DOHH2 (cell line): ENCODE data around the gene ANKMY1.

Experiments used
- H3F3A ChIP-seq: fragments of 200-600 bp; sonication (generic), shearing (Covaris generic); 2 replicates; pipeline ENCODE4 v1.6.0; 2016; ENCODE audit warnings: antibody characterized with exemption, mild to moderate bottlenecking; ENCODE audit not compliant: control insufficient read depth, insufficient read depth
- H3K27ac ChIP-seq: fragments of 200-600 bp; sonication (generic); 2 replicates; pipeline ENCODE4 v1.5.1; 2014; ENCODE audit warnings: low read depth, mild to moderate bottlenecking, low read length, moderate library complexity
- H3K27me3 ChIP-seq: fragments of 200-600 bp; sonication (generic); 2 replicates; pipeline ENCODE4 v1.6.1; 2014; ENCODE audit warnings: mild to moderate bottlenecking, low read length, mixed read lengths; ENCODE audit not compliant: control insufficient read depth
- H3K36me3 ChIP-seq: fragments of 200-600 bp; sonication (generic); 2 replicates; pipeline ENCODE4 v1.6.1; 2014; ENCODE audit warnings: mild to moderate bottlenecking, low read length, moderate library complexity, mixed read lengths; ENCODE audit not compliant: control insufficient read depth
- H3K4me1 ChIP-seq: fragments of 200-600 bp; sonication (generic); 2 replicates; pipeline ENCODE4 v1.6.1; 2014; ENCODE audit warnings: mild to moderate bottlenecking, low read length, mixed read lengths; ENCODE audit not compliant: control insufficient read depth
- H3K4me2 ChIP-seq: fragments of 200-600 bp; sonication (generic); 2 replicates; pipeline ENCODE4 v1.6.0; 2014; ENCODE audit warnings: mild to moderate bottlenecking, low read length, moderate library complexity
- H3K4me3 ChIP-seq: fragments of 200-600 bp; sonication (generic); 2 replicates; pipeline ENCODE4 v1.5.1; 2014; ENCODE audit warnings: mild to moderate bottlenecking, low read length, mixed read lengths
- H3K79me2 ChIP-seq: fragments of 200-600 bp; sonication (generic); 2 replicates; pipeline ENCODE4 v1.6.1; 2014; ENCODE audit warnings: mild to moderate bottlenecking, low read length, mixed read lengths; ENCODE audit not compliant: control insufficient read depth
- H3K9me2 ChIP-seq: fragments of 200-600 bp; sonication (generic); replicated peaks from 2 replicates; pipeline ENCODE4 v1.6.1; 2014; ENCODE audit warnings: mild to moderate bottlenecking, low read length, mixed read lengths; ENCODE audit not compliant: control insufficient read depth
- H3K9me3 ChIP-seq: fragments of 200-600 bp; sonication (generic); 2 replicates; pipeline ENCODE4 v1.6.1; 2014; ENCODE audit warnings: antibody characterized with exemption, low read length, mixed read lengths; ENCODE audit not compliant: control insufficient read depth, insufficient read depth
- H4K20me1 ChIP-seq: fragments of 200-600 bp; sonication (generic); 2 replicates; pipeline ENCODE4 v1.6.0; 2014; ENCODE audit warnings: low read depth, mild to moderate bottlenecking, antibody characterized with exemption, low read length, moderate library complexity; ENCODE audit not compliant: control insufficient read depth, insufficient read depth
- EZH2phosphoT487 ChIP-seq: fragments of 200-600 bp; sonication (generic); IDR thresholded peaks from 2 replicates; pipeline ENCODE4 v1.6.1; 2017; ENCODE audit warnings: borderline replicate concordance, mild to moderate bottlenecking, antibody characterized with exemption, low read length, moderate library complexity, mixed read lengths
- TF ChIP-seq, protein P1 (sequence below): fragments of 200-600 bp; sonication (generic); IDR thresholded peaks from one replicate; pipeline ENCODE4 v1.5.1; 2014; ENCODE audit warnings: antibody characterized with exemption, mild to moderate bottlenecking, low read depth, low read length; ENCODE audit not compliant: poor library complexity, severe bottlenecking

The ANKMY1 gene

DNA sequence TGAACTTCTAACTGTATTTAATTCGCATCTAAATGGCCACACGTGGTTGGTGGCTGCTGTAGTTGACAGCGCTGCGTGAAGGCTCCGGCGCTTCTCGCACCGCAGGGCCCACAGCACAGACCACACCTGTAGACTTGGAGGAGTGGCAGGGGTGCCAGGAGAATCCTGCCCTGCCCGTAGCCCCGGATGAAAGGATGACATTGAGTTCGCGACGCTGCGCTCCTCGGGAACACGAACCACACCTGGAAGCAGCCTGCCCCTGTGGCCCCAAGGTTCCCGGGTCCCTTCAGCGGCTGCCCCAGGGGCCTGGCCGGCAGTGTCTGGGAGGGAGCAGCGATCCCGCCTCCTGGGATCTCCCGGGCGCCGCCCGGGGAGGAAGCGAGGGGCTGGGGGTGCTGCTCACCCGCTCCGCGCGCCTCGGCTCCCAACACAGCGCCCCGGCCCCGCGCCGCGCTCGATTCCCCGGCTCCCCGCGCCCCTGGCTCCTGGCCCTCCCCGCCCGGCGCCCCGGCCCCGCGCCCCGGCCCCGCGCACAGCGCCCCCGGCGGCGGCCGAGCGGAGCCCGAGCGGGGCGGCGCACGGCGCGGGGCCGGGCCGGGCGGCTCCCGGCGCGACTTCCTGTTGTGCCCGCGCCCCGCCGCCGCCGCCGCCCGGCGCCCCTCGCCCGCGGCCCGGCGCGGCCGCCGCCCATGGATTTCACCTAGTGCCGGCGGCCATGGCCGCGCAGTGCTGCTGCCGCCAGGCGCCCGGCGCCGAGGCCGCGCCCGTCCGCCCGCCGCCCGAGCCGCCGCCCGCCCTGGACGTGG, 10.3 kb upstream of the ANKMY1 start, which contains the start of gene RNPEPL1:
Gene RNPEPL1 (plus strand): TSS at position 613 of the 806 bp plus-strand sequence. CDS start 103 bp downstream, at position 716.
- peaks cover 53% of the 10 kb centered on the region for H3K4me1 ChIP-seq
- peak within 1 kb of the TSS; percentile 78 for H3K27ac ChIP-seq

DNA sequence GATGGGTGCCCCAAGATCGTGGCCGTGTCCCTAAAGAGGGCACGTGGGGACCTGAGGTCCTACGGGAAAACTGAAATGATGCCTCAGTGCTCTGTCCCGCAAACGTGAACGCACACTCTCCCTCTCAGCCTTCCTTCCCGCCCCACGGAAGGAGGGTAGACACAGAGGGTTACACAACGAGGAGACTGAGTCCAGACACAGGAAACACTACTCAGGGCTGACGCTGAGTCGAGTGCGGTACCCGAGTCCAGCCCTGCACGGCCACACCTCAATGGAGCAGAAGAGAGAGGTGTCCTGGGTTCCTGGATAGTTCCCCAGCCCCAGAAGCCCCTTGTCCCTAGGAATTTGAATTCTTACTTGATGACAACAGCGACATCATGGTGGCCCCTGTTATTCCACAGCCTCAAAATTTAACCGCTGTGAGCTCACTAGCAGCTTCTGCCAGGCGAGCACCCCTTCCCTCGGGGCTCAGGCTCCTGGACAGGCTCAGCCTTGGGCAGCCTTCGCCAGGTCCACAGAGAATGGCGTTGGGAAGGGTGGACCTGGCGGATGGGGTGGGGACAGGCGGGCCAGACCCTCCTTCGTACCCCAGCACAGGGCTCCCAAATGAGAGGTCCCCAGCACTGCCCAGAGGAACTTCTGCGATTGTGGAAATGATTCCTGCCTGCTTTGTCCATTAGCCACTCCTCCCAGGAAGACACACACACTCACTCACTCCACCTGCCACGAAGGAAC, 9.5 kb upstream of the ANKMY1 start:
- Histone ChIP-seq H3K4me2 (peak overlapping the region; percentile 100), H3K9me3 (no peaks in the 10 kb centered on the region), H3K4me1 (peaks cover 60% of the 10 kb centered on the region), H3K27ac (peak overlapping the region; percentile 78), H3K36me3 (peaks cover 34% of the 10 kb centered on the region), H3F3A (peaks cover 19% of the 10 kb centered on the region), H3K27me3 (no peaks in the 10 kb centered on the region), H4K20me1 (peaks cover 5% of the 10 kb centered on the region), H3K4me3 (peak overlapping the region; percentile 89), H3K9me2 (no peaks in the 10 kb centered on the region), H3K79me2 (peaks cover 86% of the 10 kb centered on the region)
- no peak for TF ChIP-seq EZH2phosphoT487
- TF ChIP-seq, protein P1, sequence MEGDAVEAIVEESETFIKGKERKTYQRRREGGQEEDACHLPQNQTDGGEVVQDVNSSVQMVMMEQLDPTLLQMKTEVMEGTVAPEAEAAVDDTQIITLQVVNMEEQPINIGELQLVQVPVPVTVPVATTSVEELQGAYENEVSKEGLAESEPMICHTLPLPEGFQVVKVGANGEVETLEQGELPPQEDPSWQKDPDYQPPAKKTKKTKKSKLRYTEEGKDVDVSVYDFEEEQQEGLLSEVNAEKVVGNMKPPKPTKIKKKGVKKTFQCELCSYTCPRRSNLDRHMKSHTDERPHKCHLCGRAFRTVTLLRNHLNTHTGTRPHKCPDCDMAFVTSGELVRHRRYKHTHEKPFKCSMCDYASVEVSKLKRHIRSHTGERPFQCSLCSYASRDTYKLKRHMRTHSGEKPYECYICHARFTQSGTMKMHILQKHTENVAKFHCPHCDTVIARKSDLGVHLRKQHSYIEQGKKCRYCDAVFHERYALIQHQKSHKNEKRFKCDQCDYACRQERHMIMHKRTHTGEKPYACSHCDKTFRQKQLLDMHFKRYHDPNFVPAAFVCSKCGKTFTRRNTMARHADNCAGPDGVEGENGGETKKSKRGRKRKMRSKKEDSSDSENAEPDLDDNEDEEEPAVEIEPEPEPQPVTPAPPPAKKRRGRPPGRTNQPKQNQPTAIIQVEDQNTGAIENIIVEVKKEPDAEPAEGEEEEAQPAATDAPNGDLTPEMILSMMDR, result no peak

More for the DNA sequence above, 10.3 kb upstream of the ANKMY1 start, which contains the start of gene RNPEPL1:
- Histone ChIP-seq H3F3A (peaks cover 19% of the 10 kb centered on the region), H3K27me3 (no peaks in the 10 kb centered on the region), H3K79me2 (peaks cover 79% of the 10 kb centered on the region), H3K9me3 (no peaks in the 10 kb centered on the region), H3K9me2 (no peaks in the 10 kb centered on the region), H4K20me1 (peaks cover 5% of the 10 kb centered on the region), H3K36me3 (peaks cover 26% of the 10 kb centered on the region), H3K4me3 (peak within 1 kb of the TSS; percentile 97), H3K4me2 (peak within 1 kb of the TSS; percentile 100)
- TF ChIP-seq, protein P1, result peak; percentile 15
- no peak for TF ChIP-seq EZH2phosphoT487

DNA sequence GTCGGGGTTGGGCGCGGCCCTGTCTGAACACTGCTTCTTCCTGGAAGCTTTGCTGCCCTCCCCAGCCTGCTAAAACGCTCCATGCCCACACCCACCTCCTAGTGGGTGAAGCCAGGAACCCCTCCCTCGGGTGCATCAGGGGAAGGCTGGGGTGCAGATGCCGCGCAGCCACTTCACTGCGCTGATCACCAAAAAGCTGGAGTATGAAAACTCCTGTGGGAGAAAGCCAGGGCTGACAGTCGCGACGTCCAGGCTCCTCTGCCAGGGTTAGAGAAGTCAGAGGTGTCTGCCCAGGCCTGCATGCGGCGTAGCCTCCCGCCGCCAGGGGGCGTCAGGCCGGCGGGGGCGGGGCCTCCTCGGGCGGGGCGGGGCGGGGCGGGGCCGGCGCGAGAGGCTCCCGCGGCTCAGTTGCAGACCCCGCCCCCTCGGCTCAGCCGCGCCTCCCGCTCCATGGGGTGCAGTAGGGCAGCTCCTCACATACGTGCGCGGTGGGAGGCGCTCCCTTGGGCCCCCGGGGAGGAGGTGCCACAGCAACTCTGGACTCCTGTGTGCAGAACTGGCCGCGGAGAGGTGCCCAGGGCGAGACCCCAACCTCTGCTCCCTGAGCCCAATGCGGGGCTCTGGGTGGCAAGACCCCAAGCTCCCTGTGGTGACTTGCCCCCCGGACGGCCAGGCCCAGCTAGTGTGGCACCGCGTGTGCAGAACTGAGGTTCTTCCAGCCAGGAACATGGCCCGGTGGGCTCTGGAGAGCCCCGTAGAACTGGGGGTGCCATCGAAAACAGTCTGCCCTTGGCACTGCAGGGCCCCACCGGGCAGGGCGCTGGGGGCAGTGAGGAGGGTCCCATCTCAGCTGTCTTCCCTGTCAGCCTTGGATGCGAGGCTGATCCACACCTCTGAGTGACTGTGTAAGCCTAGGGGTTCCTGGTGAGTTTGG, 8.7 kb upstream of the ANKMY1 start:
- H4K20me1 ChIP-seq, result peaks cover 5% of the 10 kb centered on the region
- no peaks in the 10 kb centered on the region for H3K9me2 ChIP-seq
- H3K4me2 ChIP-seq, result peak overlapping the region; percentile 100
- H3K79me2 ChIP-seq, result peaks cover 86% of the 10 kb centered on the region
- peaks cover 22% of the 10 kb centered on the region for H3F3A ChIP-seq
- H3K4me1 ChIP-seq, result peaks cover 69% of the 10 kb centered on the region
- no peaks in the 10 kb centered on the region for H3K27me3 ChIP-seq
- peak overlapping the region; percentile 95 for H3K27ac ChIP-seq
- TF ChIP-seq, protein P1, result peak; percentile 77
- TF ChIP-seq EZH2phosphoT487, result no peak
- H3K36me3 ChIP-seq, result peaks cover 41% of the 10 kb centered on the region
- H3K9me3 ChIP-seq, result no peaks in the 10 kb centered on the region
- peak overlapping the region; percentile 89 for H3K4me3 ChIP-seq
